ENCODE results near the gene ZSWIM3. TPM values are rescaled to one million over a fixed set of nuclear protein-coding genes. Genes with fewer than 3 reads are reported as not detected.
A peak's percentile ranks its signal among the peaks of the same experiment; 100 is the strongest.

ZSWIM3 gene
- total and polyA plus RNA-seq, 2 of the 13 experiments (the other 11 are each of a cell fraction or from before 2014, with no cell fraction given), result 5.2 to 5.8 TPM

- no peak for TF ChIP-seq ARNTL (CRISPR knock-in tag; IDR thresholded peaks at IDR 0.05)
- no peak for TF ChIP-seq ZNF224 (CRISPR knock-in tag; IDR thresholded peaks at IDR 0.05)
- no peak for TF ChIP-seq DMAP1 (CRISPR knock-in tag; IDR thresholded peaks at IDR 0.05)
- TF ChIP-seq KAT7 (CRISPR knock-in tag; IDR thresholded peaks at IDR 0.05; ENCODE audit: borderline replicate concordance), result 0 out of 2 replicates have a peak, but pooled peaks have one; percentile 7
- TF ChIP-seq ZNF766 (CRISPR knock-in tag; IDR thresholded peaks at IDR 0.05; ENCODE audit: borderline replicate concordance), result 0 out of 2 replicates have a peak, but pooled peaks have one; percentile 51
- TF ChIP-seq, protein P1, sequence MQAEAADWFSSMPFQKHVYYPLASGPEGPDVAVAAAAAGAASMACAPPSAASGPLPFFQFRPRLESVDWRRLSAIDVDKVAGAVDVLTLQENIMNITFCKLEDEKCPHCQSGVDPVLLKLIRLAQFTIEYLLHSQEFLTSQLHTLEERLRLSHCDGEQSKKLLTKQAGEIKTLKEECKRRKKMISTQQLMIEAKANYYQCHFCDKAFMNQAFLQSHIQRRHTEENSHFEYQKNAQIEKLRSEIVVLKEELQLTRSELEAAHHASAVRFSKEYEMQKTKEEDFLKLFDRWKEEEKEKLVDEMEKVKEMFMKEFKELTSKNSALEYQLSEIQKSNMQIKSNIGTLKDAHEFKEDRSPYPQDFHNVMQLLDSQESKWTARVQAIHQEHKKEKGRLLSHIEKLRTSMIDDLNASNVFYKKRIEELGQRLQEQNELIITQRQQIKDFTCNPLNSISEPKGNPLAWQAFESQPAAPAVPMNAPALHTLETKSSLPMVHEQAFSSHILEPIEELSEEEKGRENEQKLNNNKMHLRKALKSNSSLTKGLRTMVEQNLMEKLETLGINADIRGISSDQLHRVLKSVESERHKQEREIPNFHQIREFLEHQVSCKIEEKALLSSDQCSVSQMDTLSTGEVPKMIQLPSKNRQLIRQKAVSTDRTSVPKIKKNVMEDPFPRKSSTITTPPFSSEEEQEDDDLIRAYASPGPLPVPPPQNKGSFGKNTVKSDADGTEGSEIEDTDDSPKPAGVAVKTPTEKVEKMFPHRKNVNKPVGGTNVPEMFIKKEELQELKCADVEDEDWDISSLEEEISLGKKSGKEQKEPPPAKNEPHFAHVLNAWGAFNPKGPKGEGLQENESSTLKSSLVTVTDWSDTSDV (CRISPR knock-in tag; IDR thresholded peaks at IDR 0.05), result no peak
- TF ChIP-seq, protein P2, sequence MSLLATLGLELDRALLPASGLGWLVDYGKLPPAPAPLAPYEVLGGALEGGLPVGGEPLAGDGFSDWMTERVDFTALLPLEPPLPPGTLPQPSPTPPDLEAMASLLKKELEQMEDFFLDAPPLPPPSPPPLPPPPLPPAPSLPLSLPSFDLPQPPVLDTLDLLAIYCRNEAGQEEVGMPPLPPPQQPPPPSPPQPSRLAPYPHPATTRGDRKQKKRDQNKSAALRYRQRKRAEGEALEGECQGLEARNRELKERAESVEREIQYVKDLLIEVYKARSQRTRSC (CRISPR knock-in tag; IDR thresholded peaks at IDR 0.05; ENCODE audit: low read depth), result no peak
- TF ChIP-seq, protein P3, sequence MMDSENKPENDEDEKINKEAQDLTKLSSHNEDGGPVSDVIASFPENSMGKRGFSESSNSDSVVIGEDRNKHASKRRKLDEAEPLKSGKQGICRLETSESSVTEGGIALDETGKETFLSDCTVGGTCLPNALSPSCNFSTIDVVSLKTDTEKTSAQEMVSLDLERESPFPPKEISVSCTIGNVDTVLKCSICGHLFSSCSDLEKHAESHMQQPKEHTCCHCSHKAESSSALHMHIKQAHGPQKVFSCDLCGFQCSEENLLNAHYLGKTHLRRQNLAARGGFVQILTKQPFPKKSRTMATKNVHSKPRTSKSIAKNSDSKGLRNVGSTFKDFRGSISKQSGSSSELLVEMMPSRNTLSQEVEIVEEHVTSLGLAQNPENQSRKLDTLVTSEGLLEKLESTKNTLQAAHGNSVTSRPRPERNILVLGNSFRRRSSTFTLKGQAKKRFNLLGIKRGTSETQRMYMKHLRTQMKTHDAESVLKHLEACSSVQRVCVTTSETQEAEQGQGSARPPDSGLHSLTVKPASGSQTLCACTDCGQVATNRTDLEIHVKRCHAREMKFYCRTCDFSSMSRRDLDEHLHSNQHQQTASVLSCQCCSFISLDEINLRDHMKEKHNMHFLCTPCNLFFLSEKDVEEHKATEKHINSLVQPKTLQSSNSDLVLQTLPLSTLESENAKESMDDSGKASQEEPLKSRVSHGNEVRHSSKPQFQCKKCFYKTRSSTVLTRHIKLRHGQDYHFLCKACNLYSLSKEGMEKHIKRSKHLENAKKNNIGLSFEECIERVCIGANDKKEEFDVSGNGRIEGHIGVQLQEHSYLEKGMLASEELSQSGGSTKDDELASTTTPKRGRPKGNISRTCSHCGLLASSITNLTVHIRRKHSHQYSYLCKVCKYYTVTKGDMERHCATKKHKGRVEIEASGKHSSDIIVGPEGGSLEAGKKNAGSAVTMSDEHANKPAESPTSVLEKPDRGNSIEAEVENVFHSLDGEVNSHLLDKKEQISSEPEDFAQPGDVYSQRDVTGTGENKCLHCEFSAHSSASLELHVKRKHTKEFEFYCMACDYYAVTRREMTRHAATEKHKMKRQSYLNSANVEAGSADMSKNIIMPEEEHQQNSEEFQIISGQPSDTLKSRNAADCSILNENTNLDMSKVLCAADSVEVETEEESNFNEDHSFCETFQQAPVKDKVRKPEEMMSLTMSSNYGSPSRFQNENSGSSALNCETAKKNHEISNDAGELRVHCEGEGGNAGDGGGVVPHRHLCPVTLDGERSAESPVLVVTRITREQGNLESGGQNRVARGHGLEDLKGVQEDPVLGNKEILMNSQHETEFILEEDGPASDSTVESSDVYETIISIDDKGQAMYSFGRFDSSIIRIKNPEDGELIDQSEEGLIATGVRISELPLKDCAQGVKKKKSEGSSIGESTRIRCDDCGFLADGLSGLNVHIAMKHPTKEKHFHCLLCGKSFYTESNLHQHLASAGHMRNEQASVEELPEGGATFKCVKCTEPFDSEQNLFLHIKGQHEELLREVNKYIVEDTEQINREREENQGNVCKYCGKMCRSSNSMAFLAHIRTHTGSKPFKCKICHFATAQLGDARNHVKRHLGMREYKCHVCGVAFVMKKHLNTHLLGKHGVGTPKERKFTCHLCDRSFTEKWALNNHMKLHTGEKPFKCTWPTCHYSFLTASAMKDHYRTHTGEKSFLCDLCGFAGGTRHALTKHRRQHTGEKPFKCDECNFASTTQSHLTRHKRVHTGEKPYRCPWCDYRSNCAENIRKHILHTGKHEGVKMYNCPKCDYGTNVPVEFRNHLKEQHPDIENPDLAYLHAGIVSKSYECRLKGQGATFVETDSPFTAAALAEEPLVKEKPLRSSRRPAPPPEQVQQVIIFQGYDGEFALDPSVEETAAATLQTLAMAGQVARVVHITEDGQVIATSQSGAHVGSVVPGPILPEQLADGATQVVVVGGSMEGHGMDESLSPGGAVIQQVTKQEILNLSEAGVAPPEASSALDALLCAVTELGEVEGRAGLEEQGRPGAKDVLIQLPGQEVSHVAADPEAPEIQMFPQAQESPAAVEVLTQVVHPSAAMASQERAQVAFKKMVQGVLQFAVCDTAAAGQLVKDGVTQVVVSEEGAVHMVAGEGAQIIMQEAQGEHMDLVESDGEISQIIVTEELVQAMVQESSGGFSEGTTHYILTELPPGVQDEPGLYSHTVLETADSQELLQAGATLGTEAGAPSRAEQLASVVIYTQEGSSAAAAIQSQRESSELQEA (CRISPR knock-in tag; IDR thresholded peaks at IDR 0.05; ENCODE audit: not compliant biosample characterization), result no peak
- TF ChIP-seq YEATS4 (CRISPR knock-in tag; IDR thresholded peaks at IDR 0.05; ENCODE audit: borderline replicate concordance), result 0 out of 2 replicates have a peak, but pooled peaks have one; percentile 29
- TF ChIP-seq ZMYM3 (CRISPR knock-in tag; IDR thresholded peaks at IDR 0.05), result peak; percentile 73
Observed at GRCh38 chr20:45867136-45867818, 9.9 kb downstream of the ZSWIM3 start (continued).

Data from HepG2 (cell line).